NCI-H345 (cell line): ENCODE data around the gene SUMO3.
"Not testable (repeated sequence)": the region's sequence is repeated elsewhere in the genome, so short reads cannot be mapped to it uniquely, and the experiment has no call there.

Source experiments
- DNase-seq: peaks from one replicate; lab custom pipeline; 2025; lab: John Stamatoyannopoulos, UW

Gene SUMO3

DNA sequence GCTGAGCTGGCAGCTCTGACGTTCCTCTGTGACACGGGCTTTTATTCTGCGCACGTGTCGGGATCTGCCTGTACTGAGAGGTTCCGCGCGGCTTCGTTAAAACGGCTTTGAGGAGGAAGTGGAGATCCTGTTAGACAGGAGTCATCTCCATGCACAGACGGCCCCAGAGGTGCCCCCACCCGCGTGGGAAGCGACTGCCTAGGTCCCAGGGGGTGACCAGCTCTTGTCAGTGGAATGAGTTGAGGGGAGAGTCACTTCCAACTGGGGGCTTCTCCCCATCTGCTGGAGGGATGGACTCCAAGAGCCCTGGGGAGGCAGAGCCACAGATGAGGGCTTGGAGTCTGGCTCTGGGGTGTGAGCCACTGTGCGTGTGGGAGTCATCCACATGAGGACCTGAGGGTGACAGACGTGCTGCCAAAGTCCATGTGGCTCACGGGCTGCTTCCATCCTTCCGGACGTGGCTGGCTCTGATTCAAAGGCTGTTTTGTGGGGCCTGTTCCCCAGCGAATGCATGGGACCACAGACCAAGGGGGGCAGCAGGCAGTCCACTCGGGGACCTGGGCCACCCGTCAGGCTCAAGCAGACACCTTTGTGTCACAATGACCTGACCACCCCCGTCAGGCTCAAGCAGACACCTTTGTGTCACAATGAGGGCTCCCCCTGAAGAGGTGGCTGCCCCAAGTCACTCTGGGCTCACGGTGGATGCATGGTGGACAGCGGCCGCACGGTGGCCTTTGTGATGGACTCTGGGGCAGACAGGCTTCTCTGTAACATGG is 28.8 kb upstream of the SUMO3 start:
- no peak for DNase-seq

DNA sequence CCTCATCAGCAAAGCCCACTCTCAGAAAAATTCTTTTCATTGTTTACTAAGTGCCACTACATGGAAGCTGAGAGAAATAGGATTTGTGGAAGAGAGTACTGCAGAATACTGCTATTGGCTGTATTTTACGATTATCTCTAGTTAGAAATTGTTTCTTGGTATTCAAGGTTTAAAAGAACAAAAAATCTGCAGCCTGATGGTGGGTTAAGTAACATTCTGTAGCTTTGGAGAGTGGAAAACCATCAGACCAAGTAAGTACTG is 28.3 kb upstream of the SUMO3 start:
- no peak for DNase-seq

DNA sequence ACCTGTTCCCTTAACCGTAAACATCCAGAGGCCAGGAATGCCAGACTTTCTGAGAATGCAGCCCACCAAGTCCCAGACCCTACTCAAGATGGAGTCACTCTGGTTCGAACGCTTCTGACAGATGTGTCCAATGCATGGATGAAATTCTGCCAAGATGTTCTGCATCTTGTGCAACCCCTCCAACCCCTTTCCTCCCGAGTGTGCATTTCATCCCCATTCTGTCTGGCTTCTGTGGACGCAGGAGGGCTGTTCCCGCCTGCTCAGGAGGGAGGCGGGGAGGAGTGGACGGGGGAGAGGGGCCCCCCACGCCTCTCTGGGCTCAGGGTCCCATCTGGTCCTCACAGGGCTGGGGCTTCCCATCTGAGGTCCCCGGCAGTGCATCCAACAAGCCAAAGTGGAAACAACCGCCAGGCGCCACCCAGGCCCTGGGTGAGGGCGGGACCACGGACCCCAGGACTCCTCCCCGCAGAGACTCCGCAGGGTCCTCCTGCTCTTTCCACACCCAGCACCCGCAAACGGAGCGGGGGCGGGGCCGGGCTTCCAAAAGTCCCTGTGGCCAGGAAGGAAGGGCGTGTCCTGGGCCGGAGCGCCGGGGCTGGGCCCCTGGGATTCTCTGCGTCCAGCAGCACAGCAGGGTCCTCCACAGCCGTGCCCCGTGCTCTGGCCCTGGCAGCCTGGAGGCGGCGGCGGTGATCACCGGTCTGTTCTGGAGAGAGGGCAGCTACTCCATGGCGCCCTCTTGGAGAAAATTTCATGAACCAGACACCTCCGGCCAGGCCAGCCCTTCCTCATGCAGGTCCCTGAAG is 27.8 kb upstream of the SUMO3 start:
- DNase-seq: peak; percentile 64

DNA sequence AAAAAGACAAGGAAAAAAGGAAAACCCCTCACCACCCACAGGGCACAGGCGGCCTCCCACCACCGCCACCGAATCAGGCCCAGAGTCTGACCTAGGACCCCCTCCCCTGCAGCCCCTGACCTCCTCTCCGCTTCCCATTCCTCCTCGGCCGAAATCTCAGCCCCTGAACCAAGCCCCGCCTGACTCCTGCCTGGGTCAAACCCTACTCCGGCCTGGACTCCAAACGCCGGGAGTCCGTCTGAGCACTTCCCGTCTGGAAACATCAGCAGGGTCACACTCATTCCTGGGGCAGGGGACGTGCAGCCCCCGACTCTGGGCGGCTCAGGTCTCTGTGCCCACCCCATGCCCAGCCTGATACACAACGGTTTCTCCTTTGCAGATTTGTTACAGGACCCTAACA is 26.4 kb upstream of the SUMO3 start:
- no peak for DNase-seq

DNA sequence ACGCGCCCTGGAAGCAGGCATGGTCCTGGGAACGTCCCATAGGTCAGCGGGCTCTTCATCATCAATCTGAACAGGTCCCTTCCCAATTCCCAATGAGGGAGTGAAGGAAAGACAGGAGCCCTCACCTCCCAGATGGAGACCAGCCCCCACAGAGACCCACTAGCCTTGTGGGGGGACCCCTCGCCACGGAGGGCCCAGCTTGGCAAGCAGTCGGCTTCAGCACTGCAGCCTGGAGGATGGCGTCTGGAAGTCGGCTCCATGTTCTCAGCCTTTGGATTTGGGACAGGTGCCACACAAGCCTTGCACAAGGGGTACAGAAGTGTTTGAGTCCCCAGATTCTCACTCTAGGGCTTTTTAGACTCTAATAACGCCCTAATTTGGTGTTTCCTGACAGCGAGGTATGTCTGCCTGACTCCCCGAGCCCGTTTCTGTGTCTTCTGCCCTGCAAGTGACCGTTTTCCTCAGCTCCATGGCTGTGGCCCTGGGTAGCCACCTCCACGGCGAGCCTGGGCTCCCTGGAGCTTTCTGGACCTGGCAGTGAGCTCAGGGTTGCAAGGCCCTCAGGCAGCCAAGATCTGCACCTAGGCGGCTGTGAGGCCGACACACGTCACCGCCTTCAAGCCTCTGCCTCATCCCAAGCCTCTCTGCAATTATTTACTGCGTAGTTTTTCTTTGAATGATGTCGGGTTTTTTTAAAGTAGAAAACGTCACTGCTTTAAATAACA is 25.0 kb upstream of the SUMO3 start:
- DNase-seq: no peak

DNA sequence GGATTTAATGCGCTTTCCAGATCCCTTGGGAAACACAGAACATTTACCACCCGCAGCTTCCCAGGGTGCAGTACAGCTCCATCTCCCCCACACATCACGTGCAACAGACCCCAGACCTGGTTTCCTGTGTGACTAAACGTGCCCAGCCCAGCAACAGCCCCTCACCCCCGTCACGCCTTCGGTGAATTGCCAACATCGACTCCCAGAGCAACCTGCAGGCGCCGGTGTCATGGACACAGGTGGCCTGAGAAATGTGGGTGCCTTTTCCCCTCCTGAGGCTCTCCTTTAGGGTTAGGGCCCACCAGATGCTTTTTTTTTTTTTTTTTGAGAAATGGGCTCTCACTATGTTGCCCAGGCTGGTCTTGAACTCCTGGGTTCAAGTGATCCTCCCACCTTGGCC is 24.2 kb upstream of the SUMO3 start:
- no peak for DNase-seq

DNA sequence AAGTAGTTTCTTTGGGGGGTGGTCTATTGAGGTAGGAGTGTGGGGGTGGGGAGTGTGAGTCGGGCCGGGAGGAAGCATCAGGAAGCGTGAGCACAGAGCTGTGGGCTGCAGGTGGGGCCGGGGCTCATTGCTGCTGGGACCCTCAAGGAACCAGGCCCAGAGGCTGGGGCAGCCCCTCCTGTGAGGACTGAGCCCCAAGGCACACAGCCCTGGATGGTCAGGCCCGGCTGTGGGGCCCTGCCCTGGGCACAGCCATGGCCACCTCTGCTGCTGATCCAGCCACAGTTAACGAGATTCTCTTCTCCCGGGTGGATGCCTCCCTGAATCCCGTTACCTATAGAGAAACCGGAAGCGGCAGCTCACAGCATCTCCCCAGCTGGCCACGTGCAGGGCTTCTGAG is 22.9 kb upstream of the SUMO3 start:
- DNase-seq: no peak

DNA sequence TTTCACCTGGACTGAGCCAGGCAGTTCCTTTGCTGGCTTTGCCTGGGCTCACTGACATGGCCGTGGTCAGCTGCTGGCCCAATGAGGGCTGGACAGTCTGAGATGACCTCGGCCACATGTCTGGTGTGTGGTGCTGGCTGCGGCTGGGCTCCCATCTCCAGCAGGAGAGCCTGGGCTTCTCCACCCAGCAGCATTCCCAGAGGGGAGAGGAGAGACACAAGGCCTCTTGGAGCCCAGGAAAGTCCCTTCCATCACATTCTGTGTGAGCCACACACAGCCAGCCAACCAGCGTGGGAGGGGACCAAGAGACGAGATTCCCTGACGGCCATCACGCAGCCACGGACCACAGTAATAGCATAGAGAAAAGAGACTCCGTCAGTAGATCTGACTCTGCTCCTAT is 21.1 kb upstream of the SUMO3 start:
- DNase-seq: no peak

DNA sequence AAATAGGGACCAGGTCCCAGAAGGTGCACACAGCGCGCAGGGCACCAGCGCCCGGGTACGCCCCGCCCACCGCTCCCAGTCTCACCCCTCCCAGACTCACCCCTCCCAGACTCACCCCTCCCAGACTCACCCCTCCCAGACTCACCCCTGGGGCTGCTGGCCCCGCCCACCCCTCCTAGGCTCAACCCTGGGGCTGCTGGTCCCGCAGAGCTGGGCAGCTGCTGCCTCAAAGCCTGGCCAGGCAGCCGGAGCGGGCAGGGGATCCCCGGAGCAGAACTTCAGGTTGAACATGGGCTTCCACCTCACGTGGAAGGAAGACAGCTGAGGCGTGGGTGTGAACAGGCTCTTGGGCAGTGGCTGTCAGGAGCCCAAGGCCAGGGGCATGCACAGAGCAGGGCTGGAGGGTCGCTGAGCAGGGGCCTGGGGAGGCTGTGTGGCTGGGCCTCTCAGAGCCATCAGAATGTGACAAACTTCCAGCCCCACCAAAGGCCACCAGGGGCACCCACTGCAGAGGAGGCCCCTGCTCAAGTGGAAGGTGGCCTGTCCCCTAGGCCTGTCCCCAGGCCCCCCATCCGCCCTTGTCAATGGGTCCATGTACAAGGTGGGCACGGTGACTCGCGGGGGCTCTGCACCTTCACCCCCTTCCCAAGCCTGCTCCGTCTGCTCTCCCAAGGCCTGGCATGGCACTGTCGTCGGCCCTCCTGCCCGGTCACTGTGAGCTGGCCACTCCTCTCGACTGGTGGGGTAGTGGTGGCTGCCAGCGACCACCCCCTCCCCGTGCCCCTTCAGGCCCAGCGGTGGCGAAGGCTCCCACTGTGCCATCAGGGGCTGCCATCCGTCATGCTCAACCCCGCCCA is 20.4 kb upstream of the SUMO3 start:
- DNase-seq: no peak

DNA sequence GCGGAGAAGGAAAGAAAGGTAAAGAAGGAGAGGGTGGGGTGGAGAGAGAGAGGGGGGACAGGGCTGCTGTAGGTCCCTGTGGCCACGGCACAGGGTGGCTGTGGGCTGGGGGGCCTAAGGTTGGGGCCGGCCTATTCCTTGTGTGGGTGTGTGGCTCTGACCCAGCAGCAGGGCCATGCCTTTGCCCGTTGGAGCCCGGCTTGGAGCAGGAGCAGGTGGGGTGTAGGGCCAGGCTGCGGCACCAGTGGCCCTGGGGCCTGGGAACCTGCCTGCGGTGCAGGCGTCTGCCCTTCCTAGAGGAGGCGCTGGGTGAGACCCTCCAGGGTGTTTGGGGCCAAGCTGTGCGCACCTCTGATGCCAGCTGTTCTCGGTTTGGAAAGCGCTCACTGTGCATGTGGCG is 19.7 kb upstream of the SUMO3 start:
- no peak for DNase-seq

DNA sequence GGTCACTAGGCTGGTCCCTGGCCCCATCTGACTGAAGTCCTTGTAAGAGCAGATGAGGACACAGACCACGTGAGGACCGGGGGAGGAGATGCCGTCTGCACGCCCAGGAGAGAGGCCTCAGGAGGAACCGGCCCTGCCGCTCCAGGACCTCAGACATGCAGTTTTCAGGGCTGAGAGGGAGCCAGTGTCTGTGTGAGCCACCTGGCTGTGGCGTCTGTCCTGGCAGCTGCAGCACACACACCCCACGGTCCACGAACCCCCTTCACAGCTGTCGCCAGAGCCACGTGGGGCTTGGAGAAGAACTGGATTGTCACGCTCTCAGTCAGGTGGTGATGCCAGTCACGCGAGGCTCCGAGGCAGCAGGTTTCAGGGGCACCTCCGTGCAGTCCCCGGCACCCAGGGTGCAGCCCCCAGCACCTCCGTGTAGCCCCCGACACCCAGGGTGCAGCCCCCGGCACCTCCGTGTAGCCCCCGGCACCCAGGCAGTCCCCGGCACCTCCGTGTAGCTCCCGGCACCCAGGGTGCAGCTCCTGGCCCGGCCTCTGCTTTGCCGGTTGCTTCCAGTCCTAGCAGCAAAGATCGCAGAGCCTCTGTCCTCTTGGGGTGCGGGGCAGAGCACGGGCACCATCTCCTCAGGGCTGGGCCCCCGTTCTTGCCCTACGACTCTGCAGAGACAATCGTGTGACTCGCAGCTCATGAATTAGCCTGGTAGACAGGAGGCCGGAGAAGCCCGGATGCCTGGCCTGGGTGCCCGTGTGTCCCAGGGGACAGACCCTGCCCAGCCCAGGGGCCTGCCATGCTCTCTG is 19.0 kb upstream of the SUMO3 start:
- peak; percentile 26 for DNase-seq

DNA sequence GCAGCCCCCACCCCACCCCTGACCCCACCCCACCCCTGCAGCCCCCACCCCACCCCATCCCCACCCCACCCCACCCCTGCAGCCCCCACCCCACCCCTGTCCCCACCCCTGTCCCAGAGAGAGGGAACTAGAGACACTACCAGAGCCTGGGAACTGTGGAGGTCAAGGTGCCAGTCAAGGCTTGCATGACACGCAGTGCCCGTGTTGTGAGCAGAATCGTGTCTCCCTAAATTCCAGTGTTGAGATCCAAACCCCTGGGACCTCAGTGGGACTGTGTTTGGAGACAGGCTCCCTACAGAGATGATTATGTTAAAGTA is 18.4 kb upstream of the SUMO3 start:
- no peak for DNase-seq

DNA sequence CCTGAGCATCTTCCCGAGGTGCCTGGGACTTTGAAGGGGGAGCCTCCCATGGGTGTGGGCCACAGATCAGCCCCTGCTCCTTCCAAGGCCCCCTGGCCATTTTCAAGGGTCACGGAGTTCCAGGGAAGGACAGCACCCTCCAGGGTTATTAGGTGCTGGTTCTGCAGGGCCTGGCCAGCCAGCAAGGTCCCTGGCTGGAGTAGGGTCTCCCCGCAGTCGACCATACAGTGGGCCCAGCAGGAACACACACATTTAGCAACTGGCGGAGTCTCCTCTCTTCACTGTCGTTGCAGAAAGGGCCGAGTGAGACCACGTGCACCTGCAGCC is 17.7 kb upstream of the SUMO3 start:
- DNase-seq: no peak

DNA sequence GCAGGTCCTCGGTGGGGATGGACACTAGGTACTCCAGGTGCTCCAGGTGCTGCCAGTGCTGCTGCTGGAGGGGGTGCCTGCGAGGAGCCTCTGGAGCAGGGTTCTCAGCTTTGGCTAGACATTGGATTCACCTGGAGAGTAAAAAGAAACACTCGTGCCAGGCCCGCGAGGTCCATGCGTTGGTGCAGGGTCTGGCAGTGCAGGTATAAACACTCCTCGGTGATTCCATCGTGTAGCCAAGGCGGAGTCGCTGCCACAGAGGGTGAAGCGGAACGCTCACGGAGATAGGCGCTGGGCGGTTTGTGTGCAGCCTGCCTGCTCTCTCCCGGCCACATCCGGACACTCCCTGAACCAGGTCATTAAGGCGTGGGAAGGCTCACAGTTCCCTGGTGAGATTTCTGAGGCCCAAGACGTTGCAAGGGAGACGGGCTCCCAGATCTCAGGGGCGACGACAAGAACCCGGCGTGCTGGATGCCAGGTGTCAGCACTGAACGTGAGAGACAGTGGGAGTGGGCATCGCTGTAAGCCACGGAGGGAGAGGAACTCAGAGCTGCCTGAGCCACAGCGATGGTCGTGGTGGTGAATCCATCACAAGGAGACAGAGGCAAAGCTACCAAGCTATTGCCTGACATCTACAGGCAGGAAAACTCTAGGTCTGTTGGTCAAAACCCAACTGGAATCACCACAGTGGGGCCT is 17.2 kb upstream of the SUMO3 start:
- DNase-seq: no peak

DNA sequence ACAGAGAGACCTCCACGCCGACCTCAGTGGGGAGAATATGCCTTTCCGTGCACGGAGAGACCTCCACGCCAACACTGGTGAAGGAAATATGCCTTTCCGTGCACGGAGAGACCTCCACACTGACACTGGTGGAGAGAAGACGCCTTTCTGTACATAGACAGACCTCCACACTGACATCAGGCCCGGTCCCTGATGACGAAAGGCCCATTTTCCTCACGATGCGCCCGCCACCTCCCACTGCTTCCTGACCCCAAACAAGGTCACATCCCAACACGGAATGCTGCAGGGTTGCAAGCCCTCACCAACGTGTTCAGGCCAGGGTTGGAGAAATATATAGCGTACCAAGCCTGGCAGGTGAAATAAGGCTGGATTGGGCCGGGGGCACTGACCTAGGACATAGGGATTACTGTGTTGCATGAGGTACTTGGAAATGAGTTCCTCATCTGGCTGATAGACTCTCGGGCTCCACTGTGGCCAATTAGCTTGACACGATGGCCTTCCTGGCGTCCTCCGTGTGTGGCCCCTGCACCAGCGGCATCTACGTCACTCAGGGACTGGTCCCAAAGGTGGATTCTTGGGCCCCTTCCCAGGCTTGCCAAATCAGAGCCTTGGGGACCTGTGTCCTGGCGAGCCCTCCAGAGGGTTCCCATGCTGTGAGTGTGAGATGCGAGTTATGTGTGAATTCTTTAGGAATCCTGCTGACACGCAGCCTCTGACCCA is 16.5 kb upstream of the SUMO3 start:
- DNase-seq: no peak

DNA sequence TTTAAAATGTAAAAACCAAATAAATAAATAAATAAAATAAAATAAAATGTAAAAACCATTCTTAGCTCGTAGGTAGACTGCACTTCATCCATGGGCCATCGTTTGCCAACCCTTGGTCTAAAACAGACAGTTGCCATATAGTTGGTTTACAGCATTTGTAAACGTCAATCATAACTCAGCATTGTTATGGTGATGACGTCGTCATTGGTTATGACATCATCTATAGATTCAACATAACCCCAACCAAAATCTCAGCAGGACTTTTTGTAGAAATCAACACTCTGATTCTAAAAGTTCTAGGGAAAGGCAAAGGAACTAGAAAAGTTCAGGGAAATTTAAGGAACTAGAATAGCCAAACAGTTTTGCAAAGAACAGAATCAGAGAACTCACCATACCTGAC is 15.8 kb upstream of the SUMO3 start:
- DNase-seq: no peak

DNA sequence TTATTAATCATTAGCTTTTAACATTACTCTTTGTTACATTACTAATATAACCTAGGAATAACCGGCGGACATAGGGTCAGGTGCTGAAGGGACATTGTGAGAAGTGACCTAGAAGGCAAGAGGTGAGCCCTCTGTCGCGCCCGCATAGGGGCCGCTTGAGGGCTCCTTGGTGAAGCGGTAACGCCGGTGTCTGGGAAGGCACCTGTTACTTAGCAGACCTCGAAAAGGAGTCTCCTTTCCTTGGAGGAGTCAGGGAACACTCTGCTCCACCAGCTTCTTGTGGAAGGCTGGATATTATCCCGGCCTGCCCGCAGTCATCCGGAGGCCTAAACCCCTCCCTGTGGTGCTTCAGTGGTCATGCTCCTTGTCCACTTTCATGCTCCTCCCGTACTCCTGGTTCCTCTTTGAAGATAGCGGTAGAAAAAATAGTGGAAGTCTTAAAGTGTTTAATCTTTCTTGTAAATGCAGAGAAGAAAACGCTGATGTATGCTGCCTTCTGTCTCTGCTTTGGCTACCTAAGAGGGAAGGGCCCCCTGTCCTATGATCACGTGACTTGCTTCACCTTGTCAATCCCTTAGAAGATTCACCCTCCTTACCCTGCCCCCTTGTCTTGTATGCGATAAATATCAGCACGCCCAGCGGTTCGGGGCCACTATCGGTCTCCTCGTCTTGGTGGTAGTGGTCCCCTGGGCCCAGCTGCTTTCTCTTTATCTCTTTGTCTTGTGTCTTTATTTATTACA is 14.8 kb upstream of the SUMO3 start:
- DNase-seq: not testable (repeated sequence)

DNA sequence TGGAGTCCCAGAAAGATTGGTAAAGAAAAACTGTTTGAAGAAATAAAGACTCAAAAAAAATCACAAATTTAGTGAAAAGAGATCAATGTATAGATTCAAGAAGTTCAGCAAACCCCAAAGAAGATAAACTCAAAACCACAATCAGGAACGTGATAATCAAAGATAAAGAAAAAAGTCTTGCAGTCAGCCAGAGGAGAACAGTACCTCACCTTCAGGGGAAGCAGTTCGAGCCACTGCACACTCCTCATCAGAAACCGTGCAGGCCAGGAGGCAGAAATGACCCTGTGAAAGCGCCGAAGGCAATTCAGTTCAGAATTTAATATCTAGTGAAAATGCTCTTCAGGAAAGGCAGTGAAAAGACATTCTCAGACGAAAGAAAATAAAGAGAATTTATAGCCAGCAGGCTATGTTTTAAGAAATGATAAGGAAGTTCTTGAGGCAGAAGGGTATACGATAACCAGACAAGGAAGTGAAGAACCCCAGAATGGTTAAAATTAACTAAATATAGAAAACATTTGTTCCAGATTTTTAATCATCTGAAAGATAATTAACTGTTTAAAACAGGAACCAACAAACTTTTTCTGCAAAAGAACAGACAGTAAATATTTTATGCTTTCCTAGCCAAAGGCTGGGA is 13.5 kb upstream of the SUMO3 start:
- DNase-seq: no peak

DNA sequence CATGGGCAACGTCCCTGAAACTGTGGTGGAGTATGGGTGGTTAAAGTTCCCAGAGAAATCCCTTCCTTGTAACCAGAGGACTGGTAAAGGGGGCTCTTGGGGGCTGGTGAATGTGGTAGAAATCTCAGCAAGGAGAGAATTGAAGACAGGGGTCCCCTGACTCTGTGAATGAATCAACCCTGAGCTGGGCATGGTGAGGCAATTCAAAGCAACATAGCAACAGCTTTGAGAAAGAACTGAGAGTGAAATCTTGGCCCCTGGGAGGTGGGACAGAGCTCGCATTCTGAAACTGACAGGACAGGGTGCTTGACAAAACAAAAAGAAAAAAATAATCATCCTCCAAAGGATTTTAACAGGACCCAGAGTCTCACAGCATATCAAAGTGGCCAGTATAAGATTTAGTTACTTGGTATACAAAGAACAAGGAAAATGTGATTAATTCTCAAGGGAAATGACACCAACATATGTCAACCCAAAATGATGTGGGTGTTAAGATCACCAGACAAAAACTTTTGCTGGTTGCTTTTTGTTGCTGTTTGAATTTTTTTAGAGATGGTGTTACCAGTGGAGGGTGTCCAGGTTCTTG is 11.7 kb upstream of the SUMO3 start:
- no peak for DNase-seq
